CD14-positive monocyte (primary cell): ENCODE data around the gene CNFN. TPM values are rescaled to one million over a fixed set of nuclear protein-coding genes. Genes with fewer than 3 reads are reported as not detected.
A peak's percentile ranks its signal among the peaks of the same experiment; 100 is the strongest.

Experiments
- DNase-seq, 3 donors: peaks; one replicate each; pipeline ENCODE4 v3.0.0-alpha.2; 2011 to 2022
- H2AFZ ChIP-seq: 2 replicates; pipeline ENCODE4 v1.6.0; 2012; ENCODE audit warnings: mild to moderate bottlenecking, low read depth, low read length, inconsistent platforms; ENCODE audit not compliant: insufficient read depth, poor library complexity, severe bottlenecking
- H3K27ac ChIP-seq, 2 donors: 1 replicate in 1 of 2; 2 replicates in 1 of 2; pipeline ENCODE4 v1.5.1; 2012 to 2013; ENCODE audit warnings: low read length in 2 of 2, control low read depth in 1 of 2, inconsistent platforms in 1 of 2, low read depth in 1 of 2, mild to moderate bottlenecking in 1 of 2
- H3K27me3 ChIP-seq, 2 donors: one replicate each; pipeline versions ENCODE4 v1.6.0 to v1.6.1; 2011 to 2013; ENCODE audit warnings: low read length in 2 of 2; ENCODE audit not compliant: control insufficient read depth in 2 of 2, insufficient read depth in 2 of 2
- H3K36me3 ChIP-seq, 2 donors: replicated peaks in 1 of 2; 1 replicate in 1 of 2; 2 replicates in 1 of 2; pipeline versions ENCODE4 v1.5.1 to v1.6.1; 2012 to 2013; ENCODE audit warnings: low read length in 2 of 2, control low read depth in 1 of 2, inconsistent platforms in 1 of 2, mild to moderate bottlenecking in 1 of 2; ENCODE audit not compliant: insufficient read depth in 2 of 2, control insufficient read depth in 1 of 2
- H3K4me1 ChIP-seq, 2 donors: 1 replicate in 1 of 2; 2 replicates in 1 of 2; pipeline versions ENCODE4 v1.5.1 to v1.6.1; 2012 to 2013; ENCODE audit warnings: low read length in 2 of 2, control low read depth in 1 of 2, inconsistent platforms in 1 of 2, mild to moderate bottlenecking in 1 of 2, moderate library complexity in 1 of 2; ENCODE audit not compliant: insufficient read depth in 2 of 2, control insufficient read depth in 1 of 2
- H3K4me2 ChIP-seq: replicated peaks from 2 replicates; pipeline ENCODE3; 2012; ENCODE audit warnings: low read length, moderate library complexity, mild to moderate bottlenecking; ENCODE audit not compliant: poor library complexity, severe bottlenecking; ENCODE audit errors: extremely low read depth
- H3K4me3 ChIP-seq, 3 experiments: fragments of 200-600 bp in 1 of 3; sonication (generic) in 1 of 3; replicated peaks in 1 of 3; 1 replicate in 2 of 3; 2 replicates in 1 of 3; pipeline ENCODE4 v1.5.1; 2011 to 2013; ENCODE audit warnings: low read length in 3 of 3, mild to moderate bottlenecking in 3 of 3, control low read depth in 2 of 3, low read depth in 2 of 3, inconsistent platforms in 1 of 3, moderate library complexity in 1 of 3
- H3K79me2 ChIP-seq: 2 replicates; pipeline ENCODE4 v1.6.0; 2012; ENCODE audit warnings: mild to moderate bottlenecking, control low read depth, inconsistent platforms, low read length, moderate library complexity; ENCODE audit not compliant: insufficient read depth
- H3K9ac ChIP-seq: 2 replicates; pipeline ENCODE4 v1.6.0; 2017; ENCODE audit warnings: low read length, mild to moderate bottlenecking; ENCODE audit not compliant: insufficient read depth, poor library complexity, severe bottlenecking
- H3K9me3 ChIP-seq, 2 donors: replicated peaks in 1 of 2; 1 replicate in 1 of 2; 2 replicates in 1 of 2; pipeline versions ENCODE4 v1.5.1 to v1.6.1; 2012 to 2013; ENCODE audit warnings: low read length in 2 of 2, control low read depth in 1 of 2; ENCODE audit not compliant: control insufficient read depth in 1 of 2, insufficient read depth in 1 of 2
- H4K20me1 ChIP-seq: 2 replicates; pipeline ENCODE4 v1.6.0; 2012; ENCODE audit warnings: mild to moderate bottlenecking, low read length, control low read depth, moderate library complexity; ENCODE audit not compliant: insufficient read depth
- H3K27ac Mint-ChIP-seq, 7 donors: one replicate each; pipeline ENCODE4 v1.8.0; 2020; ENCODE audit warnings: mild to moderate bottlenecking in 7 of 7, mixed read lengths in 7 of 7, moderate library complexity in 6 of 7, inconsistent platforms in 2 of 7
- H3K27me3 Mint-ChIP-seq, 3 donors: one replicate each; pipeline ENCODE4 v1.8.0; 2021 to 2022; ENCODE audit warnings: low read depth in 3 of 3, mild to moderate bottlenecking in 3 of 3, mixed read lengths in 3 of 3, moderate library complexity in 3 of 3, inconsistent platforms in 1 of 3
- H3K36me3 Mint-ChIP-seq, 2 donors: one replicate each; pipeline ENCODE4 v1.8.0; 2020; ENCODE audit warnings: mixed read lengths in 2 of 2, inconsistent platforms in 1 of 2, mild to moderate bottlenecking in 1 of 2
- H3K4me1 Mint-ChIP-seq: one replicate; pipeline ENCODE4 v1.8.0; 2020; ENCODE audit warnings: mild to moderate bottlenecking, mixed read lengths
- H3K4me3 Mint-ChIP-seq, 2 donors: one replicate each; pipeline ENCODE4 v1.8.0; 2020; ENCODE audit warnings: mild to moderate bottlenecking in 2 of 2, mixed read lengths in 2 of 2, moderate library complexity in 1 of 2
- H3K9me3 Mint-ChIP-seq, 7 donors: one replicate each; pipeline ENCODE4 v1.8.0; 2020 to 2022; ENCODE audit warnings: mixed read lengths in 7 of 7, mild to moderate bottlenecking in 6 of 7, moderate library complexity in 6 of 7, inconsistent platforms in 2 of 7
- WGBS: methylation state at CpG from one replicate; pipeline ENCODE4 v1.1.5; 2013; ENCODE audit warnings: missing lambda C conversion rate; ENCODE audit not compliant: insufficient coverage; 5-methylcytosine and 5-hydroxymethylcytosine counted together
- intact Hi-C, 2 donors: fragments of 100-400 bp; cut with micrococcal nuclease; formaldehyde crosslinking; loops; one replicate each; pipeline versions ENCODE4 v1.15.0 to v1.15.1; 2023
- polyA plus RNA-seq, 3 donors: library from polyadenylated mRNA; depleted of rRNA in 1 of 3; unstranded in 2 of 3; stranded (reverse) in 1 of 3; fragments of 300-500 nt in 2 of 3; fragments of >200 nt in 1 of 3; fragmentation: Illumina TruSeq in 2 of 3; gene quantifications; 1 replicate in 2 of 3; 2 replicates in 1 of 3; pipeline ENCODE4 v1.2.3, GENCODE V29; 2012 to 2021
- TF ChIP-seq, protein P1 (sequence below): fragments of 200-600 bp; IDR thresholded peaks from one replicate; pipeline ENCODE4 v1.8.0; 2022; ENCODE audit warnings: antibody characterized with exemption, mild to moderate bottlenecking

The CNFN gene
- polyA plus RNA-seq, 3 donors: 0.64 to 6.4 (median 3.4) TPM

DNA sequence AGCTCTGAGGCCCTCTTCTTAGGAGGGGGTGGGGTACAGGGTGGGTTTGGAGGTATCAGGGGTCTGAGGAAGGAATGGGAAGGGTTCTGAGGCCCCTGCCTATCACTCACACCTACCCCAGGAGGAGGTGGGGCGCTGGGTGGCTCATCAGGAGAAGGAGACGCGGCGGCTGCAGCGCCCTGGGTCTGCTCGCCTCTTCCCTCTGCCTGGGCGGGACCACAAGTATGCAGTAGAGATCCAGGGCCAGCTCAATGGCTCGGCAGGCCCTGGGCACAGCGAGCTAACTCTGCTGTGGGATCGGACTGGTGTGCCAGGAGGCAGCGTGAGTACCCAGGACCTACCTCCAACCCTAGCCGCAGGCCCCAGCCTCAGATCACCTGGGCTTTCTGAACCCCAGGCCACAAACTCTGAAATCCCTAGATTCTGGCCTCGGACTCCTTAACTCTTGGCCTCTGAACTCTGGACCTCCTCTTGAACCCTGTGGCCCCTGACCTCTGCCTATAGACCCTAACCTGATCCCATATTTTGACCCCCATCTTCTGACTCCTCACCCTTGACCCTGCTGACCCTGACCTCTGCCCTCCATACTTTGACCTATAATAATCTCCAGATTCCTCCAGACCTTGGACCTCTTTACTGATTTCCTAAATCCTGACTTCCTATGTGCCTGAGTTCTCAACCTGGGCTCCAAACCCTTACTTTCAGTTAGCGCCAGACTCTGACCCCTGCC lies 40.6 kb downstream of the CNFN start:
- TF ChIP-seq, protein P1, sequence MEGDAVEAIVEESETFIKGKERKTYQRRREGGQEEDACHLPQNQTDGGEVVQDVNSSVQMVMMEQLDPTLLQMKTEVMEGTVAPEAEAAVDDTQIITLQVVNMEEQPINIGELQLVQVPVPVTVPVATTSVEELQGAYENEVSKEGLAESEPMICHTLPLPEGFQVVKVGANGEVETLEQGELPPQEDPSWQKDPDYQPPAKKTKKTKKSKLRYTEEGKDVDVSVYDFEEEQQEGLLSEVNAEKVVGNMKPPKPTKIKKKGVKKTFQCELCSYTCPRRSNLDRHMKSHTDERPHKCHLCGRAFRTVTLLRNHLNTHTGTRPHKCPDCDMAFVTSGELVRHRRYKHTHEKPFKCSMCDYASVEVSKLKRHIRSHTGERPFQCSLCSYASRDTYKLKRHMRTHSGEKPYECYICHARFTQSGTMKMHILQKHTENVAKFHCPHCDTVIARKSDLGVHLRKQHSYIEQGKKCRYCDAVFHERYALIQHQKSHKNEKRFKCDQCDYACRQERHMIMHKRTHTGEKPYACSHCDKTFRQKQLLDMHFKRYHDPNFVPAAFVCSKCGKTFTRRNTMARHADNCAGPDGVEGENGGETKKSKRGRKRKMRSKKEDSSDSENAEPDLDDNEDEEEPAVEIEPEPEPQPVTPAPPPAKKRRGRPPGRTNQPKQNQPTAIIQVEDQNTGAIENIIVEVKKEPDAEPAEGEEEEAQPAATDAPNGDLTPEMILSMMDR: no peak
- Histone ChIP-seq H3K9me3 (no peaks in the 10 kb centered on the region), H2AFZ (no peak overlapping the region), H3K9ac (no peak overlapping the region), H3K36me3 (peaks cover 0 to 4% of the 10 kb centered on the region in 2 donors), H3K4me2 (no peak overlapping the region), H3K27ac (no peak overlapping the region), H3K4me1 (peaks cover 15 to 18% of the 10 kb centered on the region in 2 donors), H3K4me3 (no peak overlapping the region), H4K20me1 (no peaks in the 10 kb centered on the region), H3K27me3 (no peaks in the 10 kb centered on the region), H3K79me2 (no peaks in the 10 kb centered on the region)
- H3K36me3 Mint-ChIP-seq: peaks cover 8 to 20% of the 10 kb centered on the region in 2 donors
- peaks cover 19% of the 10 kb centered on the region for H3K4me1 Mint-ChIP-seq
- intact Hi-C loops: loop anchor here in 1 of 2 donors (5.0 kb wide), 1 partner anchor 38 kb away; no protein-coding TSS in a partner anchor
- H3K27ac Mint-ChIP-seq: no peak overlapping the region
- 97% methylated on average over 14 of the region's 14 CpGs for WGBS
- no peak overlapping the region for H3K4me3 Mint-ChIP-seq
- H3K9me3 Mint-ChIP-seq: no peaks in the 10 kb centered on the region
- DNase-seq: no peak
- H3K27me3 Mint-ChIP-seq: peaks cover 0 to 1% (median 0%) of the 10 kb centered on the region in 3 donors

DNA sequence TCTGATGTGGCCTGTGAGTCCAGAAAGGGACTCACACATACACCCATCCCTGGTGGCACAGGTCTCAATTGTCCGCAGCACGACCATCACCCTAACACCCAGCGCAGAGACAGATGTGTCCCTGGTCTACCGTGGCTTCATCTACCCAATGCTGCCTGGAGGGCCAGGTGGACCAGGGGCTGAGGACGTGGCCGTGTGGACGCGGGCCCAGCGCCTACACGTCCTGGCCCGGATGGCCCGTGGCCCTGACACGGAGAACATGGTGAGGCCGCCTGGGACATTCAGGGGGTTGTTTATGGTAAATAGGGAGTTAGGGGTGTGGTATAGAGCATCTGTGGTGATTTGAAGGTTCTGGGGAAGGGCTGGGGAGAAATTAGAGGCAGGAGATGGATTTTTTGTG lies 41.9 kb downstream of the CNFN start:
- Histone ChIP-seq H3K4me2 (no peak overlapping the region), H3K36me3 (no peaks in the 10 kb centered on the region), H2AFZ (no peak overlapping the region), H3K79me2 (no peaks in the 10 kb centered on the region), H3K27ac (no peak overlapping the region), H3K9ac (no peak overlapping the region), H3K4me3 (no peak overlapping the region), H3K9me3 (no peaks in the 10 kb centered on the region), H3K27me3 (no peaks in the 10 kb centered on the region), H3K4me1 (peaks cover 15 to 18% of the 10 kb centered on the region in 2 donors), H4K20me1 (no peaks in the 10 kb centered on the region)
- Mint-ChIP-seq H3K36me3 (peaks cover 13 to 16% of the 10 kb centered on the region in 2 donors), H3K4me3 (no peak overlapping the region), H3K27ac (peak overlapping the region in 2 of 7 donors; percentile 62 to 63), H3K27me3 (peaks cover 0 to 1% (median 0%) of the 10 kb centered on the region in 3 donors), H3K4me1 (peaks cover 19% of the 10 kb centered on the region), H3K9me3 (no peaks in the 10 kb centered on the region)
- no peak for DNase-seq
- 93% methylated on average over 7 of the region's 14 CpGs for WGBS
- TF ChIP-seq, protein P1: no peak
- intact Hi-C loops: loop anchor here in 1 of 2 donors (5.0 kb wide), 1 partner anchor 39 kb away; no protein-coding TSS in a partner anchor
